Ishikawa (cell line): ENCODE data around the gene PBLD.
A peak's percentile ranks its signal among the peaks of the same experiment; 100 is the strongest.

Experiments used
- RAD21 ChIP-seq: IDR thresholded peaks from 2 replicates; pipeline ENCODE4 v1.6.1; 2012; ENCODE audit warnings: low read depth
- TF ChIP-seq, protein P1 (sequence below): IDR thresholded peaks from 2 replicates; pipeline ENCODE4 v1.6.1; 2012
- TF ChIP-seq, protein P2 (sequence below): IDR thresholded peaks from 2 replicates; pipeline ENCODE4 v1.6.1; 2012

DNA sequence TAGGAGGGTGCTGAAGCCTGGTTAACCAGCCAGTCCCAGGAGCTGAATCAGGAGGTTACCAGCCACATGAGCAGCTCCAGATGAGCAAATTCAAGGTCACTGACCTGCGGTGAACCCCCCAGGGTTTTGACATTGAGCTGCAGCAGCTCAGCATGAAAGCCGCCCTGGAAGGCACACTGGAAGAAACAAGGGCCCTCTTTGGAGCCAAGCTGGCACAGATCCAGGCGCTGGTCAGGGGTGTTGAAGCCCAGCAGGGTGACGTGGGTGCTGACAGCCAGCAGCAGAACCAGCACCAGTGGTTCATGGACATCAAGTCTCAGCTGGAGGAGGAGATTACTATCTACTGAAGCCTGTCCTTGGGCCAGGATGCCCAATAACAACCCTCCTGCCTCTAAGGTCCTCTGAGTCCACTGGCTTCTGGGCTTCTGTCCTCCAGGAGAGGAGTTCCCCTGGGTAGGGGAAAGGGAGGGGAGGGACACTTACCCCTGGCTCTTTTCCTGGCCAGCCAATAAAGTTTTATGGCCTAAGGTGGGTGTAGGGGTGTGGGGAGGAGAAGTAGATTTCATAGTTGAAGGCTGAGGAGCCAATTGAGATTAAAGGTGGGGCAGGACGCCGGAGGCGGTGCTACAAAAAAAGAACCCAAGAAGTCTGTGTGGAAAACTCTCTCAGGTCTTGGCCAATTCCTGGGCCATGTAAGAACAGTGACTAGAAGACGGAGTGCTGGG is 71.4 kb downstream of the PBLD start:
- TF ChIP-seq, protein P1, sequence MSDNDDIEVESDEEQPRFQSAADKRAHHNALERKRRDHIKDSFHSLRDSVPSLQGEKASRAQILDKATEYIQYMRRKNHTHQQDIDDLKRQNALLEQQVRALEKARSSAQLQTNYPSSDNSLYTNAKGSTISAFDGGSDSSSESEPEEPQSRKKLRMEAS: peak; percentile 53
- TF ChIP-seq, protein P2, sequence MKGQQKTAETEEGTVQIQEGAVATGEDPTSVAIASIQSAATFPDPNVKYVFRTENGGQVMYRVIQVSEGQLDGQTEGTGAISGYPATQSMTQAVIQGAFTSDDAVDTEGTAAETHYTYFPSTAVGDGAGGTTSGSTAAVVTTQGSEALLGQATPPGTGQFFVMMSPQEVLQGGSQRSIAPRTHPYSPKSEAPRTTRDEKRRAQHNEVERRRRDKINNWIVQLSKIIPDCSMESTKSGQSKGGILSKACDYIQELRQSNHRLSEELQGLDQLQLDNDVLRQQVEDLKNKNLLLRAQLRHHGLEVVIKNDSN: peak; percentile 37
- TF ChIP-seq RAD21: no peak
